Smooth muscle cell (in vitro differentiated cells): Measurements from ENCODE around the gene TMC2. TPM values are rescaled to one million over a fixed set of nuclear protein-coding genes. Genes with fewer than 3 reads are reported as not detected.

Experiments used
- DNase-seq: peaks from one replicate; lab custom pipeline; 2025; ENCODE audit not compliant: unreplicated experiment; lab: John Stamatoyannopoulos, UW
- H2AFZ ChIP-seq: fragments of 200-600 bp; sonication (generic); 2 replicates; pipeline ENCODE4 v1.6.0; 2016; ENCODE audit warnings: antibody characterized with exemption, low read depth, mild to moderate bottlenecking
- H3F3A ChIP-seq: fragments of 200-600 bp; sonication (generic); 2 replicates; pipeline ENCODE4 v1.6.0; 2017; ENCODE audit warnings: antibody characterized with exemption, low read depth
- H3K27ac ChIP-seq: fragments of 200-600 bp; sonication (generic); 2 replicates; pipeline ENCODE4 v1.5.1; 2016; ENCODE audit warnings: low read depth, mild to moderate bottlenecking
- H3K27me3 ChIP-seq: fragments of 200-600 bp; sonication (generic); 2 replicates; pipeline ENCODE4 v1.6.1; 2016; ENCODE audit warnings: low read depth, mild to moderate bottlenecking
- H3K36me3 ChIP-seq: fragments of 200-600 bp; sonication (generic); 2 replicates; pipeline ENCODE4 v1.5.1; 2016; ENCODE audit warnings: low read depth
- H3K4me1 ChIP-seq: fragments of 200-600 bp; sonication (generic); 2 replicates; pipeline ENCODE4 v1.5.1; 2016; ENCODE audit warnings: low read depth
- H3K4me2 ChIP-seq: fragments of 200-600 bp; sonication (generic); 2 replicates; pipeline ENCODE4 v1.6.0; 2016; ENCODE audit warnings: mild to moderate bottlenecking
- H3K4me3 ChIP-seq: fragments of 200-600 bp; sonication (generic); 2 replicates; pipeline ENCODE4 v1.5.1; 2016; ENCODE audit warnings: mild to moderate bottlenecking
- H3K79me2 ChIP-seq: fragments of 200-600 bp; sonication (generic); 2 replicates; pipeline ENCODE4 v1.6.0; 2016; ENCODE audit warnings: low read depth, mild to moderate bottlenecking
- H3K9ac ChIP-seq: fragments of 200-600 bp; sonication (generic); 2 replicates; pipeline ENCODE4 v1.6.0; 2016; ENCODE audit warnings: low read depth
- H3K9me3 ChIP-seq: fragments of 200-600 bp; sonication (generic); replicated peaks from 2 replicates; pipeline ENCODE4 v1.5.1; 2016; ENCODE audit warnings: low read depth
- H4K20me1 ChIP-seq: fragments of 200-600 bp; sonication (generic); 2 replicates; pipeline ENCODE4 v1.6.0; 2016; ENCODE audit warnings: low read depth
- CTCF ChIP-seq: fragments of 200-600 bp; sonication (generic); IDR thresholded peaks from 2 replicates; pipeline ENCODE4 v1.5.1; 2017; ENCODE audit warnings: borderline replicate concordance, mild to moderate bottlenecking, antibody characterized with exemption; ENCODE audit not compliant: insufficient read depth, poor library complexity, severe bottlenecking
- WGBS: methylation state at CpG from one replicate; pipeline ENCODE4 v1.1.7; 2016; ENCODE audit warnings: low lambda C conversion rate; 5-methylcytosine and 5-hydroxymethylcytosine counted together
- polyA plus RNA-seq: library from polyadenylated mRNA; unstranded; fragments of >200 nt; fragmentation: Nextera tagmentation; extraction: Ambion mirVana; gene quantifications from 2 replicates; pipeline ENCODE4 v1.2.1, GENCODE V29; 2016
- total RNA-seq: library from RNA; depleted of rRNA; stranded (reverse); fragments of >200 nt; gene quantifications from 2 replicates; pipeline ENCODE4 v1.2.3, GENCODE V29; 2014

Gene TMC2
- total and polyA plus RNA-seq, 2 experiments from 2014 or later, result not detected

GRCh38 chr20:2507464-2507863, 28.9 kb upstream of the TMC2 start:
- peaks cover 11% of the 10 kb centered on the region for H3K4me1 ChIP-seq
- H4K20me1 ChIP-seq, result peaks cover 4% of the 10 kb centered on the region
- no peaks in the 10 kb centered on the region for H3K9me3 ChIP-seq
- H3K4me2 ChIP-seq, result peak overlapping the region; percentile 95
- peak overlapping the region; percentile 78 for H3K4me3 ChIP-seq
- TF ChIP-seq CTCF, result no peak
- H3K27me3 ChIP-seq, result no peaks in the 10 kb centered on the region
- H3K9ac ChIP-seq, result no peak overlapping the region
- H3K79me2 ChIP-seq, result peaks cover 39% of the 10 kb centered on the region
- no peak overlapping the region for H3K27ac ChIP-seq
- 97% methylated on average over 5 of the region's 5 CpGs for WGBS
- H2AFZ ChIP-seq, result no peak overlapping the region
- H3F3A ChIP-seq, result no peaks in the 10 kb centered on the region
- no peak for DNase-seq
- H3K36me3 ChIP-seq, result no peaks in the 10 kb centered on the region

GRCh38 chr20:2507875-2508630, 28.3 kb upstream of the TMC2 start:
- no peak for TF ChIP-seq CTCF
- peak overlapping the region; percentile 69 for H3K9ac ChIP-seq
- peaks cover 4% of the 10 kb centered on the region for H4K20me1 ChIP-seq
- peaks cover 34% of the 10 kb centered on the region for H3K79me2 ChIP-seq
- DNase-seq, result no peak
- peak overlapping the region; percentile 78 for H3K4me3 ChIP-seq
- WGBS, result 37% methylated on average over 22 of the region's 22 CpGs
- H3K4me1 ChIP-seq, result peaks cover 11% of the 10 kb centered on the region
- H3K27ac ChIP-seq, result no peak overlapping the region
- H3K9me3 ChIP-seq, result no peaks in the 10 kb centered on the region
- peak overlapping the region; percentile 95 for H3K4me2 ChIP-seq
- peaks cover 4% of the 10 kb centered on the region for H3K27me3 ChIP-seq
- peak overlapping the region; percentile 96 for H2AFZ ChIP-seq
- no peaks in the 10 kb centered on the region for H3F3A ChIP-seq
- no peaks in the 10 kb centered on the region for H3K36me3 ChIP-seq

- peak; percentile 66 for DNase-seq
Observed at GRCh38 chr20:2508631-2509467, 27.5 kb upstream of the TMC2 start, which contains the start of gene ZNF343. TSS of gene ZNF343 (minus strand) at chr20:2508915. CDS start at chr20:2493895, 15,020 bp downstream.

More at GRCh38 chr20:2508631-2509467, 27.5 kb upstream of the TMC2 start, which contains the start of gene ZNF343:
- Histone ChIP-seq H3K4me3 (peak within 1 kb of the TSS; percentile 78), H3K27me3 (peaks cover 12% of the 10 kb centered on the region), H4K20me1 (peaks cover 4% of the 10 kb centered on the region), H3K4me1 (peaks cover 11% of the 10 kb centered on the region), H3K79me2 (peaks cover 33% of the 10 kb centered on the region), H3K4me2 (peak within 1 kb of the TSS; percentile 95), H3K27ac (peak within 1 kb of the TSS; percentile 51), H3K9me3 (no peaks in the 10 kb centered on the region), H3K9ac (peak within 1 kb of the TSS; percentile 69), H3F3A (no peaks in the 10 kb centered on the region), H2AFZ (peak within 1 kb of the TSS; percentile 96), H3K36me3 (no peaks in the 10 kb centered on the region)
- WGBS, result under 1% methylated on average over 52 of the region's 53 CpGs
- TF ChIP-seq CTCF, result no peak
